SU-DHL-6 (cell line): ENCODE data around the gene MB.

Experiments
- CTCF ChIP-seq: fragments of 200-600 bp; sonication (generic); IDR thresholded peaks from one replicate; pipeline ENCODE4 v1.5.1; 2017; ENCODE audit warnings: antibody characterized with exemption, mild to moderate bottlenecking, low read length, moderate library complexity; ENCODE audit not compliant: insufficient read depth, poor library complexity, severe bottlenecking
- EZH2phosphoT487 ChIP-seq: fragments of 200-600 bp; sonication (generic), shearing (Covaris generic); conservative IDR thresholded peaks from 2 replicates; pipeline ENCODE4 v1.6.1; 2018; ENCODE audit warnings: mild to moderate bottlenecking, antibody characterized with exemption, low read length, moderate library complexity, mixed read lengths

DNA sequence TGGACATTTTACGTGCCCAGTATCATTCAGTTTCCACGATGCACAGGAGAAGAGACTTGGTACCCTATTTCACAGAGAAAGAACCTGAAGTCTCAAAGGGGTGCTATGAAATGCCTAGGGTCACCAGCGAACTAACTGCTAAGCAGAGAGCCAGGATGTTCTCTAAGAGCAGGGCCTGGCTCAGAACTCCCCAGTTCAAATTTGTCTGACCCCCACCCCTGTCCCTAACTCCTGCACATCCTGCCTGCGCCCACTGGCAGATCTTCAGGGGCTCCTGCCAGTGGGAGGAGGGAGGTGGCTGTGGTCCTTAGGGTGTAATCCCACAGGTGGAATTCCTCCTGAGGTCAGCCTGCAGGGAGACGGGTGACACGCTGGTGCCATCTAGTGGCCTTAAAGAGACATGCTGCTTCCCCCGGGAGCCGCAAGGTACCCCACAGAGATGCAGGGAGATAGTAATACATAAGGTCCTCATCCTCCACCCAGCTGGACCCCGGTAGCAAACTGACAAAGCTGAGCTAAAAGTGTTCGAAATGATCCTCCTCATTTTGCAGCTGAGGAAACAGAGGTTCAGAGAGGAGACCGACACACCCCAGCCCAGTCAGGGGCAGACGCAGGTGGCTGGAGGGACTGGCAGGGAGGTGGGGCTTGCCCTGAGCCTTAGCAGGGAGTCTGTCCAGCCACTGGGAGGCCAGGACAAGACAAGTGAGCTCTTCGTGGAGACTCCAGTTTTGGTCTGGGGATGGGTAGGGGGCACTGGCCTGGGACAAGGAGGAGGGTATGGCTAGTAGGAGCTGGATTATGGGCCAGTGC lies 34.1 kb downstream of the MB start:
- TF ChIP-seq CTCF (peak; percentile 89), EZH2phosphoT487 (no peak)
